ENCODE measurements around the gene MYO5B.
"Not testable (repeated sequence)": the region's sequence is repeated elsewhere in the genome, so short reads cannot be mapped to it uniquely, and the experiment has no call there.

MYO5B gene

GRCh38 chr18:50194631-50195532 is at the start of gene MYO5B:
MYO5B (minus strand) TSS chr18:50195147; CDS start chr18:50194793, 354 bp downstream.
- DNase-seq (ENCODE audit: low spot score) = peak; percentile 29

DNA sequence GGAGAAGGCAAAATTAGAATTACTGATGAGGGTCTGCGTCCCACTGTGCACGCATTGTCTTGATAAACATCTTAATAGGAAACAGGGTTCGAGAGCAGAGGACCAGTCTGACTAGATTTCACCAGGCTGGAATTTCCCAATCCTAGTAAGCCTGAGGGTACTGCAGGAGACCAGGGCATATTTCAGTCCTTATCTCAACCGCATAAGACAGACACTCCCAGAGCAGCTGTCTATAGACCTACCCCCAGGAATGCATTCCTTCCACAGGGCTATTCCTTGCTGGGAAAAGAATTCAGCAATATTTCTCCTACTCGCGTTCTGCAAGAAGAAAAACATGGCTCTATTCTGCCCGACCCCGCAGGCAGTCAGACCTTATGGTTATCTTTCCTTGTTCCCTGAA is 46.8 kb upstream of the MYO5B start:
- not testable (repeated sequence) for DNase-seq (ENCODE audit: low spot score)

- DNase-seq (ENCODE audit: low spot score) = no peak
Observed at GRCh38 chr18:50240080-50240563, 45.2 kb upstream of the MYO5B start.

DNA sequence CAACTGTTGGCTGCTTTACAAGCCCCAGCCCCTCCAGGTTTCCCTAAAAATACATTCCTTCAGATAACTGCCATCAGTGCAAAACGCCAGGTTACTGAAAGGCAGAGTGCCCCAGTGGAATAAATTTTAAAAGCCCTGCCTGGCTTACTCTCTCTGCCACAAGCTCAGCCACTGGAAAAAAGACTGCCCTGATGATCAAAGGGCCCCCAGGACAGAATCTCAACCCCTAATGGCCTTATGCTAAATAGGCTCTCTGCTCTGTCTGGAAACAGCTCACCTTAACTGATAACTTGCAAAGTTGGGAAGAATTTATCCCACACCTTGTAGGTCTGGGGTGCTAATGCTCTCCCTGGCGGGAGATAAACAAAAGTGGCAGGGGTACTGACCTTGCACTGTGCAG is 37.5 kb upstream of the MYO5B start:
- DNase-seq (ENCODE audit: low spot score) = no peak

GRCh38 chr18:50231621-50232020 is 36.7 kb upstream of the MYO5B start:
- DNase-seq (ENCODE audit: low spot score) = no peak

- DNase-seq (ENCODE audit: low spot score) = not testable (repeated sequence)
Observed at GRCh38 chr18:50220249-50220648, 25.3 kb upstream of the MYO5B start.

GRCh38 chr18:50218432-50219197 is 23.7 kb upstream of the MYO5B start:
- DNase-seq (ENCODE audit: low spot score) = peak; percentile 19

- DNase-seq (ENCODE audit: low spot score) = no peak
Observed at GRCh38 chr18:50209311-50209710, 14.4 kb upstream of the MYO5B start.

GRCh38 chr18:50207722-50208121 is 12.8 kb upstream of the MYO5B start:
- no peak for DNase-seq (ENCODE audit: low spot score)

- peak; percentile 58 for DNase-seq (ENCODE audit: low spot score)
Observed at GRCh38 chr18:50203801-50204604, 9.1 kb upstream of the MYO5B start.

DNA sequence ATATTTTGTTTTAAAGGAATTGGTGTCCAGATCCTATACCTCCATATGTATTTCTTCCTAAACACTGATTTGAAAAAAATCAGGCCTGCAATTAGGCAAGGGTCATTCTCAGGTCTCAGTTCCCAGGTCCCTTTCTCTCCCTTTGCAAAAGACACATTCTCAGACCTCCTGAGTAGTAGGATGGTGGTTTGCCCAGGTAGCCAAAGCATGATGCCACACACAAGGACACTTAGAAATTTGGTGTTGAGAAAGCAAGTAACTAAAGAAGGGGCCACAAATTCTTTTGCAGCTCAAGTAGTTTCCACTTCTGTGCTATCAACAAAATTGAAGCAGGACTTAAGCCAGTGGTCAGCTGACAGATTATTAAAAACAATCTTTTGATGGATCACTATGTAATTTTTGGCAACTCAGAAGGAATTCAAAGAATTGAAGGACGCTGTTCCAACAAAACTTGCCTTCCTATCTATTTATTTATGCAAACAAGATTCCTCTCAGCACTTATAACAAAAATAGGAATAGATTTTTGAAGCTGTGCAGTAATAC is 6.6 kb upstream of the MYO5B start:
- DNase-seq (ENCODE audit: low spot score) = no peak

DNA sequence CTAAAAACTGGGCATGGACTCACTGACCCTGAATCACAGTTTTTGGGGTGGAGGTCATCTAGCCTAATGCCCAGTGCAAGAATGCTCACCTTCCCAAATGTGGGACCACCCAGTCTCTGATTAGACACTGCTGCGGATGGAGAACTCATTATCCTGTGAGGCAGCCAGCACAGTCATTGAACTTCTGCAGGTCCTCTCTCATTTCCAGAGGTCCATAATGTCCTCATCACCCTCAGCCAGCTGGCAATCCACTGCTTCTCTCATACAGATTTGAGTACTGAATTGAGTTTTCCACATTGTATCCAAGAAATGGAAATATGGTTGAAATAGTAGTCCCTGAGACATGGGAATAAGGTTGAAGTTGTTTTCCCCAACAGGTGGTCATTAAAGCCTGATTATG is 5.0 kb upstream of the MYO5B start:
- DNase-seq (ENCODE audit: low spot score) = no peak

DNA sequence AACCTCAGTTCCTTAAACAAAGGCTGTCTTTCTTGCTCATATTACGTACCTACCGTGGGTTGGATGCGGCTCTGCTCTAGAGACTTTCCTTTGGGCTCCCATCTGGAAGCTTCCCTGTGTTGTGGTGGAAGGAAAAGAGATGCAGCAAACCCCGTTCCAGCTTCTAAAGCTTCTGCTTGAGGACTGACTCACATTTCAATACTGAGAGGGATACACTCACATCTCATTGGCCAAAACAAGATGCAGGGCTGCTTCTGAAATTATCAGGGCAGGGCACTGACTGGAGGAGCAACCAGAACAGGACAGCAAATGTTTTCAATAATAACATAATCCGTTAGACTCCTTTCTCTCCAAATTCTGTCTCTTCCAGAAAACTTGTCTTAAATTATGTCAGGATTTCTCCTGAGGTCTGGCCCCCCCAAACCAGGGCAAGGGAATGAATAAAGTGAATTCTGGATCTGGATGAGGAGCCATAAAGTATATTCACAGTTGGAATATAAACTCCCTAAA is 4.5 kb upstream of the MYO5B start:
- DNase-seq (ENCODE audit: low spot score) = no peak

GRCh38 chr18:50196261-50196660 is 1.3 kb upstream of the MYO5B start:
- DNase-seq (ENCODE audit: low spot score) = no peak

GRCh38 chr18:50195689-50196088 is 742 bp upstream of the MYO5B start:
- DNase-seq (ENCODE audit: low spot score) = no peak

DNA sequence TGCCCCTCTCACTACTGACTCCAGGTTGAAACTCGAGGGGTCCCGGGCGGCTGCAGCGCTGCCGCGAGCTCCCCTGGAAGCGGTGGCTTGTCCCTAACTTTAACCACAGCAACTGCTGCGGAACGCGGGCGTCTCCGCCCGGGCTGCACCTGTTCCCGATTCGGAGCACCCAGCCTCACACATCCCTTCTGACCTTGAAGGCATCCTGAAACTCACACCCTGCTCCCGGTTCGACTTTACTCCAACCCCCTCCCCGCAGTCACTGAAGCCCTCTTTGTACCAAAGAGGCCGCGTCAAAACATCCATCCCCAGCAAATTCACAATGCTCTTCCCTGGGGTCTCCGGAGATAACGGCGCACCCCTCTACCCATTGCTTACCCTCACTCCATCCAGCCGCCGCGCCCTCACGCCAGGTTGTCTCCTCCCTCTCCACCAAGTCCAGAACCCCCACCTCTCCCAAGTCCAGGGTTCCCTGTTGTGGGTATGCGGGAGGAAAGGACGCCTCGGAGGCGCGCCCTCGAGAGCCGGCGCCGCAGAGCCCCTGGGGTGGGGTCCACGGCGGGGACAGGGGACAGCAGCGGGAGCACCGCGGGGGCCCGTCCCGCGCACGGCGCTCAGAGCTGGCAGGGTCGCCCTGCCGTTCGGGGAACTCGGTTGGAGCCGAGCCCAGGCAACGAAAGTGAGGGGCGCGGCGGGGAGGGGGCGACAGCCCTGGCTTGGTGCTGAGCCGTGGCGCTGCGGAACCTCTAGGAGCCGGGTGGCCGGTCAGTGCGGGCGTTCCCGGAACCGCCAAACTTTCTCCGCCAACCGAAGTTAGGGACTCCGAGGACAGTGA is 934 bp downstream of the MYO5B start:
- peak; percentile 13 for DNase-seq (ENCODE audit: low spot score)

GRCh38 chr18:50192995-50193795 is 1.8 kb downstream of the MYO5B start:
- DNase-seq (ENCODE audit: low spot score) = no peak

DNA sequence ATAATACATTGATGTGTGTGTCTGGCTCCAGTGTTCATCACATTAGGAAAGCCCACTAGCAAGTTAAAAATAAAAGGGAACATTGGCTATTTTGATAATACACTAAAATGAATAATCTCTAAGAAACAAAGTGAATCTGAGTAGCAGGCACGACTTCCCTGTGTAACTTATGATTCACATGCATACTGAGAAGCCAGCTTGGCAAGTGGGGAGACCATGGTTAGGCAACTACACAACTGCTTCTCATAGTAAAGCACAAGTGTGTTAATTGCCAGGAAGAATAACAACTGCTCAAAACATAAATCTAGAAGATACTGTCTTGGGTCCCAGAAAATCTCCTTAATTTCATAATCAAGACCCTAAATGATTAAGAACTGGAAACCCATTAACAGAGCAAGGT is 4.0 kb downstream of the MYO5B start:
- DNase-seq (ENCODE audit: low spot score) = no peak

- no peak for DNase-seq (ENCODE audit: low spot score)
Observed at GRCh38 chr18:50190236-50190635, 4.7 kb downstream of the MYO5B start.

DNA sequence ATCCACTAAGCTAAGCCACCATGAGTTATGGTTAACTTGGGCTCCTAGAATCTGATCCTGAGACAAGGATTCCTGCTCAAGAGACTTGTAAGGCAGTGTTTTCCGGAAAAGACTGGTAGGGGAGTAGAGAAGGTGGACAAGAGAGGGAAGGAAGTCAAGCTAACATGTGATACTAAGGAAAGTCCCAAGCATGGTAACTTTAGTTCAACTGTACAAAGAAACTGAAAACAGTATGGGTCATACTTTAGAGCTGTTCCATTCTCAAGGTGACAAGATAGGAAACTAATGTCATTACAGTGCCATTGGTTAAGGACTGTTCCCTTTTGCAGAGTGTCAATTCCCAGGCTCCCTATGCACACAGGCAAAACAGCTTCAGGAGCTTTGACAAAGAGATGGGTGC is 5.8 kb downstream of the MYO5B start:
- no peak for DNase-seq (ENCODE audit: low spot score)
